ENCODE data around the gene AKR1C1. TPM values are rescaled to one million over a fixed set of nuclear protein-coding genes. Genes with fewer than 3 reads are reported as not detected.
"Not testable (repeated sequence)": the region's sequence is repeated elsewhere in the genome, so short reads cannot be mapped to it uniquely, and the experiment has no call there.

The AKR1C1 gene
- total RNA-seq, 1 experiment from 2014 or later, result 1.9 TPM

GRCh38 chr10:4972369-4973142 lies 9.3 kb downstream of the AKR1C1 start:
- not testable (repeated sequence) for H3K23me2 ChIP-seq (ENCODE audit: insufficient read length, low read depth, low read length, poor library complexity, severe bottlenecking); H3K4me3 Mint-ChIP-seq; H3K18ac ChIP-seq (ENCODE audit: insufficient read length, low read depth, low read length); H2BK5ac ChIP-seq (ENCODE audit: insufficient read length, low read length); H3K27me3 ChIP-seq (ENCODE audit: insufficient read depth, low read length); H2AFZ ChIP-seq (ENCODE audit: low read length); DNase-seq; H3K23ac ChIP-seq (ENCODE audit: insufficient read length, low read depth, low read length); H3K9me3 ChIP-seq (ENCODE audit: control insufficient read depth, low read depth, low read length); H2BK12ac ChIP-seq (ENCODE audit: insufficient read length, low read depth, low read length); H4K5ac ChIP-seq (ENCODE audit: insufficient read length, low read depth, low read length); H3K27ac Mint-ChIP-seq; H3K79me2 ChIP-seq (ENCODE audit: insufficient read depth, low read length); H4K91ac ChIP-seq (ENCODE audit: insufficient read length, low read depth, low read length); H3K14ac ChIP-seq (ENCODE audit: insufficient read depth, low read length); H3T11ph ChIP-seq (ENCODE audit: low read length); H3K4me1 ChIP-seq (ENCODE audit: insufficient read depth, low read length); H2AK5ac ChIP-seq (ENCODE audit: insufficient read length, low read length); H3K36me3 Mint-ChIP-seq (ENCODE audit: insufficient read depth in 1 of 3, low read depth in 3 of 3); H2BK15ac ChIP-seq (ENCODE audit: low read depth, low read length); H2BK20ac ChIP-seq (ENCODE audit: low read depth, low read length, poor library complexity, severe bottlenecking); H3K27me3 Mint-ChIP-seq (ENCODE audit: low read depth); H3K56ac ChIP-seq (ENCODE audit: insufficient read length, low read depth, low read length); H3K27ac ChIP-seq (ENCODE audit: insufficient read length, low read depth, low read length); H4K20me1 ChIP-seq (ENCODE audit: control insufficient read depth, insufficient read depth, insufficient read length); H2BK120ac ChIP-seq (ENCODE audit: low read depth, low read length, poor library complexity, severe bottlenecking); H3K4me2 ChIP-seq (ENCODE audit: insufficient read depth, insufficient read length, low read length); H4K8ac ChIP-seq (replicated peaks; ENCODE audit: insufficient read length, low read depth, low read length); H3K79me1 ChIP-seq (ENCODE audit: insufficient read depth, low read depth, low read length, poor library complexity, severe bottlenecking); H3K9ac ChIP-seq (ENCODE audit: extremely low read depth, insufficient read length, low read length); H3K4me1 Mint-ChIP-seq; H3K4ac ChIP-seq (ENCODE audit: low read depth, low read length)
- whole genome bisulfite sequencing (ENCODE audit: extremely low coverage, insufficient read length, low lambda C conversion rate), result no CpG with 5 or more reads among the region's 18 CpGs
- peaks cover 3 to 20% of the 10 kb centered on the region in 2 experiments for H3K9me3 Mint-ChIP-seq

- not testable (repeated sequence) for H3T11ph ChIP-seq (ENCODE audit: low read length); H4K20me1 ChIP-seq (ENCODE audit: control insufficient read depth, insufficient read depth, insufficient read length); H3K18ac ChIP-seq (ENCODE audit: insufficient read length, low read depth, low read length); H3K56ac ChIP-seq (ENCODE audit: insufficient read length, low read depth, low read length); H3K27me3 ChIP-seq (ENCODE audit: insufficient read depth, low read length); H4K91ac ChIP-seq (ENCODE audit: insufficient read length, low read depth, low read length); H3K27ac ChIP-seq (ENCODE audit: insufficient read length, low read depth, low read length); H4K5ac ChIP-seq (ENCODE audit: insufficient read length, low read depth, low read length); H3K4me1 Mint-ChIP-seq; H2BK5ac ChIP-seq (ENCODE audit: insufficient read length, low read length); H3K9ac ChIP-seq (ENCODE audit: extremely low read depth, insufficient read length, low read length); H3K23ac ChIP-seq (ENCODE audit: insufficient read length, low read depth, low read length); DNase-seq; H3K4me2 ChIP-seq (ENCODE audit: insufficient read depth, insufficient read length, low read length); H3K4me1 ChIP-seq (ENCODE audit: insufficient read depth, low read length); H3K4me3 Mint-ChIP-seq; H3K27ac Mint-ChIP-seq; H3K9me3 ChIP-seq (ENCODE audit: control insufficient read depth, low read depth, low read length); H2BK15ac ChIP-seq (ENCODE audit: low read depth, low read length); H3K4ac ChIP-seq (ENCODE audit: low read depth, low read length); H2AK5ac ChIP-seq (ENCODE audit: insufficient read length, low read length); H3K14ac ChIP-seq (ENCODE audit: insufficient read depth, low read length); H2BK120ac ChIP-seq (ENCODE audit: low read depth, low read length, poor library complexity, severe bottlenecking); H2BK12ac ChIP-seq (ENCODE audit: insufficient read length, low read depth, low read length); H2AFZ ChIP-seq (ENCODE audit: low read length); H4K8ac ChIP-seq (replicated peaks; ENCODE audit: insufficient read length, low read depth, low read length); H3K27me3 Mint-ChIP-seq (ENCODE audit: low read depth); H3K79me1 ChIP-seq (ENCODE audit: insufficient read depth, low read depth, low read length, poor library complexity, severe bottlenecking); H3K23me2 ChIP-seq (ENCODE audit: insufficient read length, low read depth, low read length, poor library complexity, severe bottlenecking); H3K79me2 ChIP-seq (ENCODE audit: insufficient read depth, low read length); H3K36me3 Mint-ChIP-seq (ENCODE audit: insufficient read depth in 1 of 3, low read depth in 3 of 3); H2BK20ac ChIP-seq (ENCODE audit: low read depth, low read length, poor library complexity, severe bottlenecking)
- WGBS (ENCODE audit: extremely low coverage, insufficient read length, low lambda C conversion rate), result no CpG with 5 or more reads among the region's 1 CpG
- H3K9me3 Mint-ChIP-seq, result peaks cover 3 to 20% of the 10 kb centered on the region in 2 experiments
These were observed 10.1 kb downstream of the AKR1C1 start for GRCh38 chr10:4973294-4973693.

Data from H9 (cell line).